SK-N-SH treated with all-trans-retinoic acid at 6 μM for 48 hours (cell line): ENCODE measurements around the gene AMBP.

Experiments used
- ATAC-seq: fragments of 200-7000 bp; cut with Tn5 transposase; 3 replicates; pipeline ENCODE4 v1.9.1; 2020; ENCODE audit warnings: mild to moderate bottlenecking, moderate library complexity
- ARNTL ChIP-seq: fragments of 450-650 bp; formaldehyde crosslinking; IDR thresholded peaks from 2 replicates; pipeline ENCODE4 v1.5.0; 2020; ENCODE audit warnings: low read depth, mild to moderate bottlenecking, moderate library complexity, borderline replicate concordance
- BACH2 ChIP-seq: fragments of 250-450 bp; sonication (Bioruptor Pico); IDR thresholded peaks from 2 replicates; pipeline ENCODE4 v1.9.0; 2021; ENCODE audit warnings: mild to moderate bottlenecking, borderline replicate concordance
- CSDC2 ChIP-seq: fragments of 250-450 bp; sonication (Bioruptor Pico); IDR thresholded peaks from 2 replicates; pipeline ENCODE4 v1.5.0; 2020; ENCODE audit warnings: mild to moderate bottlenecking, moderate library complexity
- ESRRG ChIP-seq: fragments of 250-450 bp; sonication (Bioruptor Pico); IDR thresholded peaks from 2 replicates; pipeline ENCODE4 v1.6.1; 2021; ENCODE audit warnings: mild to moderate bottlenecking
- GLIS3 ChIP-seq: fragments of 250-450 bp; sonication (Bioruptor Pico); IDR thresholded peaks from 2 replicates; pipeline ENCODE4 v1.5.0; 2020; ENCODE audit warnings: mild to moderate bottlenecking, moderate library complexity
- ISL1 ChIP-seq: fragments of 250-450 bp; sonication (Bioruptor Pico); IDR thresholded peaks from 2 replicates; pipeline ENCODE4 v2.1.2; 2022; ENCODE audit warnings: mild to moderate bottlenecking, moderate library complexity
- OSR1 ChIP-seq: fragments of 250-450 bp; sonication (Bioruptor Pico); IDR thresholded peaks from 2 replicates; pipeline ENCODE4 v1.8.0; 2022; ENCODE audit warnings: moderate library complexity, mild to moderate bottlenecking, inconsistent platforms
- PPARA ChIP-seq: fragments of 250-450 bp; sonication (Bioruptor Pico); IDR thresholded peaks from 2 replicates; pipeline ENCODE4 v1.5.0; 2020; ENCODE audit warnings: mild to moderate bottlenecking, borderline replicate concordance
- RARB ChIP-seq: fragments of 250-450 bp; sonication (Bioruptor Pico); IDR thresholded peaks from 2 replicates; pipeline ENCODE4 v1.8.0; 2021; ENCODE audit warnings: mild to moderate bottlenecking, moderate library complexity
- SNAI2 ChIP-seq: fragments of 250-450 bp; sonication (Bioruptor Pico); IDR thresholded peaks from 2 replicates; pipeline ENCODE4 v1.5.0; 2020; ENCODE audit warnings: mild to moderate bottlenecking, moderate library complexity
- TCF4 ChIP-seq: fragments of 250-450 bp; sonication (Bioruptor Pico); IDR thresholded peaks from 2 replicates; pipeline ENCODE4 v1.8.0; 2021; ENCODE audit warnings: mild to moderate bottlenecking, moderate library complexity, borderline replicate concordance
- TOX ChIP-seq: fragments of 250-450 bp; sonication (Bioruptor Pico); IDR thresholded peaks from 2 replicates; pipeline ENCODE4 v1.8.0; 2021; ENCODE audit warnings: mild to moderate bottlenecking, moderate library complexity, borderline replicate concordance
- ZC3H10 ChIP-seq: fragments of 250-450 bp; sonication (Bioruptor Pico); IDR thresholded peaks from 2 replicates; pipeline ENCODE4 v1.5.1; 2021; ENCODE audit warnings: mild to moderate bottlenecking, moderate library complexity
- ZFP3 ChIP-seq: fragments of 250-450 bp; sonication (Bioruptor Pico); IDR thresholded peaks from 2 replicates; pipeline ENCODE4 v1.5.0; 2020; ENCODE audit warnings: mild to moderate bottlenecking, moderate library complexity
- ZFP30 ChIP-seq: fragments of 450-650 bp; formaldehyde crosslinking; IDR thresholded peaks from 2 replicates; pipeline ENCODE4 v1.5.0; 2022; ENCODE audit warnings: mild to moderate bottlenecking, moderate library complexity
- ZNF565 ChIP-seq: fragments of 450-650 bp; formaldehyde crosslinking; conservative IDR thresholded peaks from 2 replicates; pipeline ENCODE4 v1.5.0; 2020; ENCODE audit warnings: low read depth, mild to moderate bottlenecking, moderate library complexity
- ZNF70 ChIP-seq: fragments of 450-650 bp; formaldehyde crosslinking; IDR thresholded peaks from 2 replicates; pipeline ENCODE4 v1.5.0; 2020; ENCODE audit warnings: mild to moderate bottlenecking, moderate library complexity
- ZNF8 ChIP-seq: fragments of 450-650 bp; formaldehyde crosslinking; IDR thresholded peaks from 2 replicates; pipeline ENCODE4 v1.5.0; 2020; ENCODE audit warnings: mild to moderate bottlenecking, moderate library complexity
- TF ChIP-seq, protein P1 (sequence below): fragments of 250-450 bp; sonication (Bioruptor Pico); IDR thresholded peaks from 2 replicates; pipeline ENCODE4 v1.5.1; 2020; ENCODE audit warnings: low read depth, mild to moderate bottlenecking, moderate library complexity
- TF ChIP-seq, protein P2 (sequence below): fragments of 250-450 bp; sonication (Bioruptor Pico); IDR thresholded peaks from 2 replicates; pipeline ENCODE4 v1.5.0; 2020; ENCODE audit warnings: mild to moderate bottlenecking, moderate library complexity
- TF ChIP-seq, protein P3 (sequence below): fragments of 250-450 bp; sonication (Bioruptor Pico); IDR thresholded peaks from 2 replicates; pipeline ENCODE4 v1.8.0; 2021; ENCODE audit warnings: low read depth, mild to moderate bottlenecking, moderate library complexity, borderline replicate concordance
- TF ChIP-seq, protein P4 (sequence below): fragments of 250-450 bp; sonication (Bioruptor Pico); IDR thresholded peaks from 2 replicates; pipeline ENCODE4 v1.8.0; 2020; ENCODE audit warnings: mild to moderate bottlenecking, moderate library complexity, borderline replicate concordance

The AMBP gene

DNA sequence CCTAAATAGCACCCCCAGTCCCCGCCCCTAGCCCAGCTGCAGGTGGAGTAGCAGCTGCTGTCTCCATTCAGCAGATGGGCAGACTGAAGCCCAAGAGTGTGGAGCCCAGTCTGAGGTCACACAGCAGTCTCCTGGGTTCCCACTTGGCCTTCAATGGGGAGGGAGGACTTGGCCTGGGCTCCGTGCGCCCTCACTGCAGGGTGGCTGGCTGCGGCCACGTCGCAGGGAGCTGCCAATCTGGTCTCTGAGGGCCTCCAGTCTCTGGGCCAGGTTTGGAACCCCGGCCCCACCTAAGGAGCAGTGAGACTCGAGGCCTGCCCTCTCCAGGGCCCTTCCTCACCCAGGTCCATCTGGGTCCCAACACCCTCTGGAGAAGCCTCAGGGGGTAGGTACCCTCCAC, 13.6 kb upstream of the AMBP start:
- no peak for TF ChIP-seq ZC3H10 (CRISPR knock-in tag)
- TF ChIP-seq, all 23 proteins: peak for 0

DNA sequence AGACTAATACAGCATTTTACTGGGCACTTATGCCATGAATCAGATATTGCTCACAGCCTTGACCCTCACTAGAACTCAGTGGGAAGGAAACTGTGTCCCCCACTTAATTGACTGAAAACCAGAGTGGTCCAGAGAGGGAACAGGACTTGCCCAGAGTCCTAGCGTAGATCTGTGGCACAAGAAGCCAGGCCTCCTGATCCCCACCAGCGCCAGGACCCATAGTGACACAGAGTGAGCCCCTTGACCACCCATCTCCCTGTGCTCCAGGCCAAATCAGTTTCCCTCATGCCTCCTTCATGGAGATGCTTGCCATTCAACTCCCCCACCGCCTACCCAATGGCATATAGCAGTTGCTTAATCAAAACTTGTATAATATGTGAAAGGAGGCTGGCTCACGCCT, 12.7 kb upstream of the AMBP start:
- ATAC-seq: no peak
- TF ChIP-seq PPARA (CRISPR knock-in tag) (no peak), TCF4 (CRISPR knock-in tag) (no peak), ZNF8 (CRISPR knock-in tag) (no peak), BACH2 (CRISPR knock-in tag) (no peak), ZFP3 (CRISPR knock-in tag) (no peak), SNAI2 (no peak), OSR1 (CRISPR knock-in tag) (no peak), RARB (no peak), ZC3H10 (CRISPR knock-in tag) (no peak), ZNF565 (no peak), CSDC2 (CRISPR knock-in tag) (no peak), ZNF70 (CRISPR knock-in tag) (no peak), ISL1 (CRISPR knock-in tag) (no peak), GLIS3 (CRISPR knock-in tag) (no peak), ESRRG (no peak), ARNTL (CRISPR knock-in tag) (no peak)
- TF ChIP-seq, protein P1, sequence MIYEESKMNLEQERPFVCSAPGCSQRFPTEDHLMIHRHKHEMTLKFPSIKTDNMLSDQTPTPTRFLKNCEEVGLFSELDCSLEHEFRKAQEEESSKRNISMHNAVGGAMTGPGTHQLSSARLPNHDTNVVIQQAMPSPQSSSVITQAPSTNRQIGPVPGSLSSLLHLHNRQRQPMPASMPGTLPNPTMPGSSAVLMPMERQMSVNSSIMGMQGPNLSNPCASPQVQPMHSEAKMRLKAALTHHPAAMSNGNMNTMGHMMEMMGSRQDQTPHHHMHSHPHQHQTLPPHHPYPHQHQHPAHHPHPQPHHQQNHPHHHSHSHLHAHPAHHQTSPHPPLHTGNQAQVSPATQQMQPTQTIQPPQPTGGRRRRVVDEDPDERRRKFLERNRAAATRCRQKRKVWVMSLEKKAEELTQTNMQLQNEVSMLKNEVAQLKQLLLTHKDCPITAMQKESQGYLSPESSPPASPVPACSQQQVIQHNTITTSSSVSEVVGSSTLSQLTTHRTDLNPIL (CRISPR knock-in tag): no peak
- TF ChIP-seq, protein P2, sequence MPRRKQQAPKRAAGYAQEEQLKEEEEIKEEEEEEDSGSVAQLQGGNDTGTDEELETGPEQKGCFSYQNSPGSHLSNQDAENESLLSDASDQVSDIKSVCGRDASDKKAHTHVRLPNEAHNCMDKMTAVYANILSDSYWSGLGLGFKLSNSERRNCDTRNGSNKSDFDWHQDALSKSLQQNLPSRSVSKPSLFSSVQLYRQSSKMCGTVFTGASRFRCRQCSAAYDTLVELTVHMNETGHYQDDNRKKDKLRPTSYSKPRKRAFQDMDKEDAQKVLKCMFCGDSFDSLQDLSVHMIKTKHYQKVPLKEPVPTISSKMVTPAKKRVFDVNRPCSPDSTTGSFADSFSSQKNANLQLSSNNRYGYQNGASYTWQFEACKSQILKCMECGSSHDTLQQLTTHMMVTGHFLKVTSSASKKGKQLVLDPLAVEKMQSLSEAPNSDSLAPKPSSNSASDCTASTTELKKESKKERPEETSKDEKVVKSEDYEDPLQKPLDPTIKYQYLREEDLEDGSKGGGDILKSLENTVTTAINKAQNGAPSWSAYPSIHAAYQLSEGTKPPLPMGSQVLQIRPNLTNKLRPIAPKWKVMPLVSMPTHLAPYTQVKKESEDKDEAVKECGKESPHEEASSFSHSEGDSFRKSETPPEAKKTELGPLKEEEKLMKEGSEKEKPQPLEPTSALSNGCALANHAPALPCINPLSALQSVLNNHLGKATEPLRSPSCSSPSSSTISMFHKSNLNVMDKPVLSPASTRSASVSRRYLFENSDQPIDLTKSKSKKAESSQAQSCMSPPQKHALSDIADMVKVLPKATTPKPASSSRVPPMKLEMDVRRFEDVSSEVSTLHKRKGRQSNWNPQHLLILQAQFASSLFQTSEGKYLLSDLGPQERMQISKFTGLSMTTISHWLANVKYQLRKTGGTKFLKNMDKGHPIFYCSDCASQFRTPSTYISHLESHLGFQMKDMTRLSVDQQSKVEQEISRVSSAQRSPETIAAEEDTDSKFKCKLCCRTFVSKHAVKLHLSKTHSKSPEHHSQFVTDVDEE (CRISPR knock-in tag): no peak
- TF ChIP-seq, protein P3, sequence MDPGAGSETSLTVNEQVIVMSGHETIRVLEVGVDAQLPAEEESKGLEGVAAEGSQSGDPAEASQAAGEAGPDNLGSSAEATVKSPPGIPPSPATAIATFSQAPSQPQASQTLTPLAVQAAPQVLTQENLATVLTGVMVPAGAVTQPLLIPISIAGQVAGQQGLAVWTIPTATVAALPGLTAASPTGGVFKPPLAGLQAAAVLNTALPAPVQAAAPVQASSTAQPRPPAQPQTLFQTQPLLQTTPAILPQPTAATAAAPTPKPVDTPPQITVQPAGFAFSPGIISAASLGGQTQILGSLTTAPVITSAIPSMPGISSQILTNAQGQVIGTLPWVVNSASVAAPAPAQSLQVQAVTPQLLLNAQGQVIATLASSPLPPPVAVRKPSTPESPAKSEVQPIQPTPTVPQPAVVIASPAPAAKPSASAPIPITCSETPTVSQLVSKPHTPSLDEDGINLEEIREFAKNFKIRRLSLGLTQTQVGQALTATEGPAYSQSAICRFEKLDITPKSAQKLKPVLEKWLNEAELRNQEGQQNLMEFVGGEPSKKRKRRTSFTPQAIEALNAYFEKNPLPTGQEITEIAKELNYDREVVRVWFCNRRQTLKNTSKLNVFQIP (CRISPR knock-in tag): no peak

More for the DNA sequence above, 13.6 kb upstream of the AMBP start:
- ATAC-seq: no peak

DNA sequence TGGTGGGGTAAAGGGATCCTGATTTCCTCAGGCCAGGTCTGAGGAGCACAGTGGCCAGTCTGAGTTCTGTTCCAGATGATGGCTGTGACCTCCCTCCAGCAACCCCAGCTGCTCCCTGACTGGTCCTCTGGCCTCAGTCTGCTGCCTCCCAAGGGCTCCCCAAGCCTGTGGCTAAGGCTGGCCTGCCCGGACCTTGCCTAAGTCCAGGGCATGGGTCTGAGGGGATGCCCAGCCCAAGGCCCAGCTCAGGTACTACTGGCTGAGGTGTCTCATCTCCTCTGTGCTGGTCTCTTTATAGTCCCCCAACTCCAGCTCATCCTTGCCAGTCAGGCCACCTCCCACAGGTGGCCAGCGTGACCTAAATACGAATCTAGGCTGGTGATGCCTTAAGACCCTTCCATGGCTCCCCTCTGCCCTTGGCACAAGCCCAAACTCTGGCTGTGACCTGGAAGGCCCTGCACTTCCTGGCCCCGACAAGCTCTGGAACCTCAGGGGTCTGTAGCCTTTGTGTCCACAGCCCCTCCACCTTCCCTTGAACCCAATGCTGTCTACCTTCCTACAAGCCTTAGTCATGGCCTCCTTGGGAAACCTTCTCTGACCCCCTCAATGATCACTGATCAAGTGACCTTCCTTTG, 11.2 kb upstream of the AMBP start:
- ATAC-seq: no peak
- TF ChIP-seq ARNTL (CRISPR knock-in tag) (no peak), CSDC2 (CRISPR knock-in tag) (no peak), ZNF565 (no peak), BACH2 (CRISPR knock-in tag) (no peak), TOX (CRISPR knock-in tag) (no peak), ZNF70 (CRISPR knock-in tag) (no peak), ZC3H10 (CRISPR knock-in tag) (no peak), ZFP3 (CRISPR knock-in tag) (no peak), ISL1 (CRISPR knock-in tag) (no peak), ZNF8 (CRISPR knock-in tag) (no peak), ESRRG (no peak), ZFP30 (no peak), PPARA (CRISPR knock-in tag) (no peak), SNAI2 (no peak), OSR1 (CRISPR knock-in tag) (no peak), TCF4 (CRISPR knock-in tag) (no peak)
- TF ChIP-seq, protein P1 (CRISPR knock-in tag): no peak
- TF ChIP-seq, protein P3 (CRISPR knock-in tag): no peak
- TF ChIP-seq, protein P2 (CRISPR knock-in tag): no peak
- TF ChIP-seq, protein P4, sequence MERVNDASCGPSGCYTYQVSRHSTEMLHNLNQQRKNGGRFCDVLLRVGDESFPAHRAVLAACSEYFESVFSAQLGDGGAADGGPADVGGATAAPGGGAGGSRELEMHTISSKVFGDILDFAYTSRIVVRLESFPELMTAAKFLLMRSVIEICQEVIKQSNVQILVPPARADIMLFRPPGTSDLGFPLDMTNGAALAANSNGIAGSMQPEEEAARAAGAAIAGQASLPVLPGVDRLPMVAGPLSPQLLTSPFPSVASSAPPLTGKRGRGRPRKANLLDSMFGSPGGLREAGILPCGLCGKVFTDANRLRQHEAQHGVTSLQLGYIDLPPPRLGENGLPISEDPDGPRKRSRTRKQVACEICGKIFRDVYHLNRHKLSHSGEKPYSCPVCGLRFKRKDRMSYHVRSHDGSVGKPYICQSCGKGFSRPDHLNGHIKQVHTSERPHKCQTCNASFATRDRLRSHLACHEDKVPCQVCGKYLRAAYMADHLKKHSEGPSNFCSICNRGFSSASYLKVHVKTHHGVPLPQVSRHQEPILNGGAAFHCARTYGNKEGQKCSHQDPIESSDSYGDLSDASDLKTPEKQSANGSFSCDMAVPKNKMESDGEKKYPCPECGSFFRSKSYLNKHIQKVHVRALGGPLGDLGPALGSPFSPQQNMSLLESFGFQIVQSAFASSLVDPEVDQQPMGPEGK (CRISPR knock-in tag): no peak
